Measurements from ENCODE around the gene FAM83E.
"Not testable (repeated sequence)": the region's sequence is repeated elsewhere in the genome, so short reads cannot be mapped to it uniquely, and the experiment has no call there.

The FAM83E gene

GRCh38 chr19:48658483-48658882 lies 43.6 kb upstream of the FAM83E start:
- DNase-seq (ENCODE audit: low read depth) = no peak
- H3K4me3 ChIP-seq (replicated peaks; ENCODE audit: low read depth, low read length) = no peak overlapping the region
- TF ChIP-seq CTCF (IDR thresholded peaks at IDR 0.05; ENCODE audit: low read length, missing control alignments) = no peak

GRCh38 chr19:48657828-48658227 lies 43.0 kb upstream of the FAM83E start:
- not testable (repeated sequence) for DNase-seq (ENCODE audit: low read depth)

DNA sequence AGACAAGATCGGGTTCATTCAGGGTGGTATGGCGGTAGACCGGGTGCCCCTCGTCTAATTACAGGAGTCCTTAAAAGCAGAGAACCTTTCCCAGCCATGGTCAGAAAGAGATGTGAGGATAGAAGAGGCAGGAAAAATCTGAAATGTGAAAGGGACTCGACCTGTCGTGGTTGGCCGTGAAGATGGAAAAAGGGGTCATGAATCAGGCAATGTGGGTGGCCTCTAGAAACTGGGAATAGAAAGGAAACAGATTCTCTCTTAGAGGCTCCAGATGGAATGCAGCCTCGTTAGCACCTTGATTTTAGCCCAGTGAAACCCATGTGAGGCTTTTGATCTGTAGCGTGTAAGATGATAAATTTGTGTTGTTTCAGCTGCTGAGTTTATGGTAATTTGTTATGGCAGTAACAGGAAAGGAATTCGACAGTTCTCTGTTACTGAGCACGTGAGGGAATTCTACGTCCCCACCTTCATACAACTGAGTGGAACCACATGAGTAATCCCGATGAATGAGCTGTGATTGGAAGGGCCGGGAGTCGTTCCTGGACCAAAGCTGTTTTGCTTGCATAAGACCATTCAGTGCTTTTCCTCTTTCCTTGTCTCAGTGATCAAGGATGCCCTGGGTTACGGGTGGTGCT lies 42.1 kb upstream of the FAM83E start:
- DNase-seq (ENCODE audit: low read depth) = peak; percentile 82
- TF ChIP-seq CTCF (IDR thresholded peaks at IDR 0.05; ENCODE audit: low read length, missing control alignments) = no peak
- no peak overlapping the region for H3K4me3 ChIP-seq (replicated peaks; ENCODE audit: low read depth, low read length)

More at GRCh38 chr19:48657828-48658227, 43.0 kb upstream of the FAM83E start:
- not testable (repeated sequence) for H3K4me3 ChIP-seq (replicated peaks; ENCODE audit: low read depth, low read length)

- H3K4me3 ChIP-seq (replicated peaks; ENCODE audit: low read depth, low read length) = no peak overlapping the region
- DNase-seq (ENCODE audit: low read depth) = no peak
- no peak for TF ChIP-seq CTCF (IDR thresholded peaks at IDR 0.05; ENCODE audit: low read length, missing control alignments)
These were observed 39.6 kb upstream of the FAM83E start for GRCh38 chr19:48654299-48655059.

DNA sequence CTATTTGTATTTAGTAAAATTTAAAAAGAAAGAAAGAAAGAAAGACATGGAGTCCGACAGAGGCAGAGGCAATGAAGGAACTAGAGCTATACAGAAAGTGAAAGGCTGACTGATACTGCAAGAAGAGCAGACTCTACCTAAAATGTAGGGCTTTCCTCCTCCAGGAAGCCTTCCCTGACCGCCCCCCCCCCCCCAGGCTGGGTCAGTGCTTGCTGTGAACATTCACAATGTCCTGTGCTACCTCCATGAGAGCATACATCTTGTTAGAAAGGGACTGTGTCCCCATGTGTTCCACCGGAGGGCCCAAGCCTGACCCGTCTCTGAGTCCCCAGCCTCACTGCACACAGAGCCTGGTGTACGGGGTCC lies 36.8 kb upstream of the FAM83E start:
- no peak overlapping the region for H3K4me3 ChIP-seq (replicated peaks; ENCODE audit: low read depth, low read length)
- TF ChIP-seq CTCF (IDR thresholded peaks at IDR 0.05; ENCODE audit: low read length, missing control alignments) = no peak
- DNase-seq (ENCODE audit: low read depth) = no peak

DNA sequence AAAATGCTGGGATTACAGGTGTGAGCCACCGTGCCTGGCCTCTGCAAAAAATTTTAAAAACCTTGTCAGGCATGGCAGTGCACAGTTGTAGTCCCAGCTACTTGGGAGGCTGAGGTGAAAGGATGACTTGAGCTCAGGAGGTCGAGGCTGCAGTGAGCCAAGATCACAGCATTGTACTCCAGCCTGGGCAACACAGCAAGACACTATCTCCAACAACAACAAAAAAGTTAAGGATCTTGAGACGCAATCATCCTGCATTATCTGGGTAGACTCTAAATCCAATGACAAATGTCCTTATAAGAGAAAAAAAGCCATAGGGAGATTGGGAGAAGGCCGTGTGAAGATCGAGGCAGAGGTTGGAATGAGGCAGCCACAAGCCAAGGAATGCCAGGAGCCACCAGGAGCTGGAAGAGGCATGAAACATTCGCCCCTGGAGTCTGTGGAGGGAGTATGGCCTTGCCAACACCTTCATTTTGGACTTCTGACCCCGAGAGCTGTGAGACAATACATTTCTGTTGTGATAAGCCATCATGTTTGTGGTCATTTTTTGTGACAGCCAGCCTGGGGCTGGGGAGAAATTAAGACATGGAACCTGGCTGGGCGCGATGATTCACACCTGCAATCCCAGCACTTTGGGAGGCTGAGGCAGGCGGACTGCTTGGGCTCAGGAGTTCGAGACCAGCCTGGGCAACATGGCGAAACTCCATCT lies 36.3 kb upstream of the FAM83E start:
- no peak overlapping the region for H3K4me3 ChIP-seq (replicated peaks; ENCODE audit: low read depth, low read length)
- no peak for TF ChIP-seq CTCF (IDR thresholded peaks at IDR 0.05; ENCODE audit: low read length, missing control alignments)
- DNase-seq (ENCODE audit: low read depth) = no peak

DNA sequence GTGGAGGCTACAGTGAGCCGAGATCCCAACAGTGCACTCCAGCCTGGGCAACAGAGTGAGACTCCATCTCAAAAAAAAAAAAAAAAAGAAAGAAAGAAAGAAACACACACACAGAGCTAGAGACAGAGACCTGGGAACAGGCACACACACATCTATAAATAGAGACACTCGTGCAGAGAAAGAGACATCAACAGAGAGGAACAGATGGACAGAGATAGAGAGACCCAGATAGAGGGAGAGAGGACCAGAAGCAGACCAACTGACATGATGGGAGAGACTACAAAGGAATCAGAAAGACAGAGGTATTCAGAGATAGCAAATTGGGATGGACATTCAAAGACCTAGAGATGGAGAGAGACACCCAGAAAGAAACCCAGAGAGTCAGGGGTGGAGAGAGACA lies 33.3 kb upstream of the FAM83E start:
- DNase-seq (ENCODE audit: low read depth) = no peak
- no peak overlapping the region for H3K4me3 ChIP-seq (replicated peaks; ENCODE audit: low read depth, low read length)

More for the DNA sequence above, 33.3 kb upstream of the FAM83E start:
- TF ChIP-seq CTCF (IDR thresholded peaks at IDR 0.05; ENCODE audit: low read length, missing control alignments) = no peak
